Measurements from ENCODE around the gene CLIC1. TPM values are rescaled to one million over a fixed set of nuclear protein-coding genes. Genes with fewer than 3 reads are reported as not detected.
A peak's percentile ranks its signal among the peaks of the same experiment; 100 is the strongest.
"Not testable (repeated sequence)": the region's sequence is repeated elsewhere in the genome, so short reads cannot be mapped to it uniquely, and the experiment has no call there.

Gene CLIC1
- total RNA-seq, 5 donors from 2014 or later (not counting 1 experiment from before 2014, with no cell fraction given): 89.5 to 146 (median 112) TPM

DNA sequence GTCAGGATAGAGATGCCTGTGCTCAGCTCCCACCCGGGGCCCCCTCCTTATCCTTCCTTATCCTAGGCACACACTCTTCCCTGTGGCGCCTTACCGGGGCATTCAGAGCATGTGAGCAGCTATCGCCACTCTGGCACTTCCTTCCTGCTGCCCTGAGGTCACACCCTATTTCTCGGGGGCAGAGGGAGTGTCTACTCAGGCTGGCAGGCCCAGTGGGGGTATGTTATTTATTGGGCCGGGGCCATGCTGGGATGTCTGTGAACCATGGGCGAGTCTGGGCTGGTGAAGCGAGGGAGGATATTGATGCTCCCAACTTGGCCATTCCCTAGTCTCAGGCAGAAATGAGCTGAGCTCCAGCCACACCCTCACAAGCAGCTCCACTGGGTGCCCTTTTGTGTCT lies 25.1 kb downstream of the CLIC1 start:
- Histone ChIP-seq H3K27ac (ENCODE audit: low read length) (no peak overlapping the region), H3K36me3 (ENCODE audit: control insufficient read depth in 2 of 2, extremely low read depth in 1 of 2, insufficient read depth in 1 of 2, low read length in 1 of 2) (no peaks in the 10 kb centered on the region), H3K4me1 (ENCODE audit: control insufficient read depth in 1 of 2, extremely low read depth in 1 of 2, insufficient read depth in 2 of 2, low read length in 2 of 2) (peaks cover 12 to 18% of the 10 kb centered on the region in 2 experiments), H3K4me3 (ENCODE audit: control insufficient read depth in 1 of 2, extremely low read depth in 1 of 2, low read length in 1 of 2) (no peak overlapping the region), H3K27me3 (replicated peaks in 1 of 2; ENCODE audit: control insufficient read depth in 2 of 2, extremely low read depth in 1 of 2, insufficient read depth in 2 of 2, low read length in 1 of 2) (peaks cover 0 to 26% of the 10 kb centered on the region in 2 experiments), H3K9me3 (no peaks in the 10 kb centered on the region)
- 5% methylated on average over 4 of the region's 8 CpGs for WGBS (ENCODE audit: insufficient coverage)
- H3K27ac Mint-ChIP-seq: peak overlapping the region in 1 of 2 donors; percentile 44
- CTCF ChIA-PET: no interaction called here
- DNase-seq (no peak), ATAC-seq (replicated peaks in 1 of 4) (peak in 1 of 4 experiments; percentile 42)
- no peaks in the 10 kb centered on the region for H3K27me3 Mint-ChIP-seq
- no peak overlapping the region for H3K4me3 Mint-ChIP-seq
- H3K9me3 Mint-ChIP-seq: no peaks in the 10 kb centered on the region
- H3K36me3 Mint-ChIP-seq: no peaks in the 10 kb centered on the region
- POLR2A ChIA-PET: no interaction called here
- H3K4me1 Mint-ChIP-seq: peaks cover 17 to 25% (median 24%) of the 10 kb centered on the region in 3 donors

DNA sequence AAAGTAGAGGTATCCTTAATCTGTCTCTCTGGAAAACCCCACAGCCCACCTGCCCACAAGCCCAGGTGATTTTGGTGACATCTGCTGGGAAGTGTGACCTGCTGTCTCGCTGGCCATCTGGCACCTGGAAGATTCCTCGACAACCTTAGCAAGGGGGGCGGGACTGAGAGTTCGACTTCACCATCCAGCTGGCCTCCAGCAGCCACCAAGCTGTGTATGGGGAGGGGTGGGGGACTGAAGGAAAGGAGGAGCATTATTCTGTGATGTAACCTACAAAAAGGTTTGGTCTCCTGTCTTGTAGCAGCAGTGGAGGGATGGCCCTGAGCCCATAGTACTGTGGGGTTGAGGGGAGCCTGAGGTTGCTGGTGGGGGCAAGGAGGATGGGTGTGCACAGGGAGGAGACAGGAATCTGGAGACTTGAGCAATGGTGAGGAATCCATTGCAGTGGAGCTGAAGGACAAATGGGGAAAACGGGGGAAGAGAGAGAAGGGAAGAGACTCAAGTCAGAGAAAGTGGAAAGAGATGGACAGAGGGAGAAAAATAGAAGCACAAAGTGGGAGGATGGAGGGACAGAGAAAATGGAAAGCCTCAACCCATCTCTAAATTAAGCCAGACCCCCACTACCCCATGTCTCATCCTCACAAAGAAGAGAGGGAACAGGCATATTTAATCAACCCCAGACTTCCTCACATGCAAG lies 25.7 kb downstream of the CLIC1 start:
- H3K4me3 ChIP-seq (ENCODE audit: control insufficient read depth in 1 of 2, extremely low read depth in 1 of 2, low read length in 1 of 2): no peak overlapping the region
- ChIA-PET POLR2A (no interaction called here), CTCF (no interaction called here)
- ATAC-seq (replicated peaks in 1 of 4): no peak
- Mint-ChIP-seq H3K4me3 (peak overlapping the region in 1 of 3 donors; percentile 10), H3K36me3 (no peaks in the 10 kb centered on the region), H3K9me3 (no peaks in the 10 kb centered on the region), H3K4me1 (peaks cover 17 to 25% (median 24%) of the 10 kb centered on the region in 3 donors), H3K27ac (no peak overlapping the region), H3K27me3 (no peaks in the 10 kb centered on the region)
- H3K36me3 ChIP-seq (ENCODE audit: control insufficient read depth in 2 of 2, extremely low read depth in 1 of 2, insufficient read depth in 1 of 2, low read length in 1 of 2): no peaks in the 10 kb centered on the region
- peaks cover 12 to 18% of the 10 kb centered on the region in 2 experiments for H3K4me1 ChIP-seq (ENCODE audit: control insufficient read depth in 1 of 2, extremely low read depth in 1 of 2, insufficient read depth in 2 of 2, low read length in 2 of 2)
- H3K27me3 ChIP-seq (replicated peaks in 1 of 2; ENCODE audit: control insufficient read depth in 2 of 2, extremely low read depth in 1 of 2, insufficient read depth in 2 of 2, low read length in 1 of 2): peaks cover 0 to 26% of the 10 kb centered on the region in 2 experiments
- H3K27ac ChIP-seq (ENCODE audit: low read length): no peak overlapping the region
- DNase-seq: no peak
- H3K9me3 ChIP-seq: no peaks in the 10 kb centered on the region
- 81% methylated on average over 4 of the region's 5 CpGs for WGBS (ENCODE audit: insufficient coverage)

DNA sequence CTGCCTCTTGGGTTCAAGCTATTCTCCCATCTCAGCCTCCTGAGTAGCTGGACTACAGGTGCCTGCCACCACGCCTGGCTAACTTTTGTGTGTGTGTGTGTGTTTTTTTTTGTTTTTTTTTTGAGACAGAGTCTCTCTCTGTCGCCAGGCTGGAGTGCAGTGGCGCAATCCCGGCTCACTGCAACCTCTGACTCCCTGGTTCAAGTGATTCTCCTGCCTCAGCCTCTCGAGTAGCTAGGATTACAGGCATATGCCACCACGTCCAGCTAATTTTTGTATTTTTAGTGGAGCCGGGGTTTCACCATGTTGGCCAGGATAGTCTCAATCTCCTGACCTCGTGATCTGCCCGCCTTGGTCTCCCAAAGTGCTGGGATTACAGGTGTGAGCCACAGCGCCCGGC lies 27.2 kb downstream of the CLIC1 start:
- WGBS (ENCODE audit: insufficient coverage): 96% methylated on average over 10 of the region's 11 CpGs
- not testable (repeated sequence) for H3K9me3 ChIP-seq; H3K27ac ChIP-seq (ENCODE audit: low read length); H3K27me3 Mint-ChIP-seq; H3K4me3 ChIP-seq (ENCODE audit: control insufficient read depth in 1 of 2, extremely low read depth in 1 of 2, low read length in 1 of 2); ATAC-seq (replicated peaks in 1 of 4); H3K9me3 Mint-ChIP-seq; H3K4me3 Mint-ChIP-seq; H3K36me3 Mint-ChIP-seq; DNase-seq; H3K36me3 ChIP-seq (ENCODE audit: control insufficient read depth in 2 of 2, extremely low read depth in 1 of 2, insufficient read depth in 1 of 2, low read length in 1 of 2); H3K27ac Mint-ChIP-seq
- peaks cover 17 to 22% (median 21%) of the 10 kb centered on the region in 3 donors for H3K4me1 Mint-ChIP-seq
- ChIA-PET CTCF (interaction anchor here in 1 of 2 donors (0.7 to 0.8 kb wide), 2 partner anchors 17 to 148 kb away, joined by 4 to 5 read pairs; no protein-coding TSS in a partner anchor), POLR2A (interaction anchor here in 1 of 2 donors (0.7 kb wide), 2 partner anchors 56 to 570 kb away, joined by 4 to 6 read pairs; no protein-coding TSS in a partner anchor)
- peaks cover 10 to 17% of the 10 kb centered on the region in 2 experiments for H3K4me1 ChIP-seq (ENCODE audit: control insufficient read depth in 1 of 2, extremely low read depth in 1 of 2, insufficient read depth in 2 of 2, low read length in 2 of 2)
- H3K27me3 ChIP-seq (replicated peaks in 1 of 2; ENCODE audit: control insufficient read depth in 2 of 2, extremely low read depth in 1 of 2, insufficient read depth in 2 of 2, low read length in 1 of 2): peaks cover 0 to 23% of the 10 kb centered on the region in 2 experiments

DNA sequence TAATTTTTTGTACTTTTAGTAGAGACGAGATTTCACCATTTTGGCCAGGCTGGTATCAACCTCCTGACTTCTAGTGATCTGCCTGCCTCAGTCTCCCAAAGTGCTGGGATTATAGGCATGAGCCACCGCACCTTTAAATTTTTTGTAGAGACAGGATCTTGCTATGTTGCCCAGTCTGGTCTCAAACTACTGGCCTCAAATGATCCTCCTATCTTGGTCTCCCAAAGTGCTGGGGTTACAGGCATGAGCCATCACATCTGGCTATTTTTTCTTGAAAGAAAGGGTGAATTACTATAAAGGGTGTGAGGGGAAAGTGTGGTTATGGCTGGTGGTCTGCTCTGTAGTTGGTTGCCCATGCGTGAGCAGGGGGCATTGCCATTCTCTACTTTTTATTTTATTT lies 28.1 kb downstream of the CLIC1 start:
- H3K4me1 ChIP-seq (ENCODE audit: control insufficient read depth in 1 of 2, extremely low read depth in 1 of 2, insufficient read depth in 2 of 2, low read length in 2 of 2): peaks cover 5 to 21% of the 10 kb centered on the region in 2 experiments
- no peak for DNase-seq
- ChIA-PET CTCF (interaction anchor here in 1 of 2 donors (0.6 kb wide), 1 partner anchor 123 kb away, joined by 3 read pairs; no protein-coding TSS in a partner anchor), POLR2A (interaction anchor here in 1 of 2 donors (0.6 kb wide), 1 partner anchor 123 kb away, joined by 3 read pairs; no protein-coding TSS in a partner anchor)
- H3K4me3 Mint-ChIP-seq: no peak overlapping the region
- H3K27me3 Mint-ChIP-seq: no peaks in the 10 kb centered on the region
- H3K27ac Mint-ChIP-seq: no peak overlapping the region
- H3K4me1 Mint-ChIP-seq: peaks cover 21 to 26% (median 24%) of the 10 kb centered on the region in 3 donors
- no peaks in the 10 kb centered on the region for H3K36me3 ChIP-seq (ENCODE audit: control insufficient read depth in 2 of 2, extremely low read depth in 1 of 2, insufficient read depth in 1 of 2, low read length in 1 of 2)
- peaks cover 0 to 21% of the 10 kb centered on the region in 2 experiments for H3K27me3 ChIP-seq (replicated peaks in 1 of 2; ENCODE audit: control insufficient read depth in 2 of 2, extremely low read depth in 1 of 2, insufficient read depth in 2 of 2, low read length in 1 of 2)
- H3K36me3 Mint-ChIP-seq: no peaks in the 10 kb centered on the region
- H3K9me3 ChIP-seq: no peaks in the 10 kb centered on the region
- no peak for ATAC-seq (replicated peaks in 1 of 4)
- H3K4me3 ChIP-seq (ENCODE audit: control insufficient read depth in 1 of 2, extremely low read depth in 1 of 2, low read length in 1 of 2): no peak overlapping the region
- no peak overlapping the region for H3K27ac ChIP-seq (ENCODE audit: low read length)
- no CpG with 5 or more reads among the region's 3 CpGs for WGBS (ENCODE audit: insufficient coverage)
- H3K9me3 Mint-ChIP-seq: no peaks in the 10 kb centered on the region

DNA sequence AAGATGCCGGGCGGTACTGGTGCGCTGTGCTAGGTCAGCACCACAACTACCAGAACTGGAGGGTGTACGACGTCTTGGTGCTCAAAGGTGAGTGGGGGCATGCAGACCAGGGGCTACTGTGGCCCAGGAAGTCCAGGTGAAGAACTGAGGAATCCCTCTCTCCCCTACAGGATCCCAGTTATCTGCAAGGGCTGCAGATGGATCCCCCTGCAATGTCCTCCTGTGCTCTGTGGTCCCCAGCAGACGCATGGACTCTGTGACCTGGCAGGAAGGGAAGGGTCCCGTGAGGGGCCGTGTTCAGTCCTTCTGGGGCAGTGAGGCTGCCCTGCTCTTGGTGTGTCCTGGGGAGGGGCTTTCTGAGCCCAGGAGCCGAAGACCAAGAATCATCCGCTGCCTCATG lies 28.6 kb downstream of the CLIC1 start:
- H3K27ac Mint-ChIP-seq: no peak overlapping the region
- 81% methylated on average over 3 of the region's 10 CpGs for WGBS (ENCODE audit: insufficient coverage)
- ChIA-PET POLR2A (no interaction called here), CTCF (no interaction called here)
- H3K27me3 Mint-ChIP-seq: no peaks in the 10 kb centered on the region
- peaks cover 24 to 28% (median 26%) of the 10 kb centered on the region in 3 donors for H3K4me1 Mint-ChIP-seq
- H3K27me3 ChIP-seq (replicated peaks in 1 of 2; ENCODE audit: control insufficient read depth in 2 of 2, extremely low read depth in 1 of 2, insufficient read depth in 2 of 2, low read length in 1 of 2): peaks cover 0 to 19% of the 10 kb centered on the region in 2 experiments
- no peak for DNase-seq
- no peak for ATAC-seq (replicated peaks in 1 of 4)
- no peak overlapping the region for H3K4me3 Mint-ChIP-seq
- peaks cover 2 to 21% of the 10 kb centered on the region in 2 experiments for H3K4me1 ChIP-seq (ENCODE audit: control insufficient read depth in 1 of 2, extremely low read depth in 1 of 2, insufficient read depth in 2 of 2, low read length in 2 of 2)
- H3K9me3 Mint-ChIP-seq: no peaks in the 10 kb centered on the region
- H3K9me3 ChIP-seq: no peaks in the 10 kb centered on the region
- H3K27ac ChIP-seq (ENCODE audit: low read length): no peak overlapping the region
- no peak overlapping the region for H3K4me3 ChIP-seq (ENCODE audit: control insufficient read depth in 1 of 2, extremely low read depth in 1 of 2, low read length in 1 of 2)
- no peaks in the 10 kb centered on the region for H3K36me3 ChIP-seq (ENCODE audit: control insufficient read depth in 2 of 2, extremely low read depth in 1 of 2, insufficient read depth in 1 of 2, low read length in 1 of 2)
- H3K36me3 Mint-ChIP-seq: no peaks in the 10 kb centered on the region

DNA sequence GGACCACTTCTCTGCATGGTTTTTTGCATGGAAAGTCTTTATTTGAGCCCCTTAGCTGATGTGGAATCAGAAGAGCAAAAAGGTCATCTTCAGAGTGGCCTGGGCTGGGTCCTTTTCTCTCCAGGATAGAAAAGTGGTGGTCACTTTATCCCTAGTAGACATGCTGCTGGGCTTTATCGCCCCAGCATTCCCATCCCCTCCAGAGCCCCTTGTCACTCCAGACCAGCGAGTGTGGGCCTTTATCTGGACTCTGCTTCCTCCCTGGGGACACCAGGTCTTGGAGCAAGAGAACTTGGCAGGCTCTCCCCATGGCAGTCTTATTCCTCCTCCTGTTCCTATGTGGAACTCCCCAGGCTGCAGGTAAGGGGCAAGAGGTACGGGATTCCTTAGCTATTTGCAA lies 29.7 kb downstream of the CLIC1 start, which contains the start of gene LY6G6F:
Gene LY6G6F (plus strand): TSS at position 268 of the 400 bp plus-strand sequence. CDS start 41 bp downstream, at position 309.
- Mint-ChIP-seq H3K27me3 (no peaks in the 10 kb centered on the region), H3K4me3 (no peak within 1 kb of the TSS), H3K36me3 (no peaks in the 10 kb centered on the region), H3K9me3 (no peaks in the 10 kb centered on the region), H3K4me1 (peaks cover 25 to 32% (median 30%) of the 10 kb centered on the region in 3 donors), H3K27ac (no peak within 1 kb of the TSS)
- H3K36me3 ChIP-seq (ENCODE audit: control insufficient read depth in 2 of 2, extremely low read depth in 1 of 2, insufficient read depth in 1 of 2, low read length in 1 of 2): no peaks in the 10 kb centered on the region
- ChIA-PET CTCF (interaction anchor here in 1 of 2 donors (0.6 kb wide), 1 partner anchor 123 kb away, joined by 5 read pairs; no protein-coding TSS in a partner anchor), POLR2A (interaction anchor here (0.6 to 0.8 kb wide), 3 partner anchors 11 to 249 kb away, joined by 3 to 9 read pairs (median 4); no protein-coding TSS in a partner anchor)
- H3K4me1 ChIP-seq (ENCODE audit: control insufficient read depth in 1 of 2, extremely low read depth in 1 of 2, insufficient read depth in 2 of 2, low read length in 2 of 2): peaks cover 12 to 29% of the 10 kb centered on the region in 2 experiments
- DNase-seq: no peak
- no peaks in the 10 kb centered on the region for H3K9me3 ChIP-seq
- no CpG with 5 or more reads among the region's 3 CpGs for WGBS (ENCODE audit: insufficient coverage)
- H3K4me3 ChIP-seq (ENCODE audit: control insufficient read depth in 1 of 2, extremely low read depth in 1 of 2, low read length in 1 of 2): no peak within 1 kb of the TSS
- no peak for ATAC-seq (replicated peaks in 1 of 4)
- H3K27me3 ChIP-seq (replicated peaks in 1 of 2; ENCODE audit: control insufficient read depth in 2 of 2, extremely low read depth in 1 of 2, insufficient read depth in 2 of 2, low read length in 1 of 2): peaks cover 0 to 19% of the 10 kb centered on the region in 2 experiments
- H3K27ac ChIP-seq (ENCODE audit: low read length): no peak within 1 kb of the TSS
